Gastrocnemius medialis (tissue), 4 donors: ENCODE data around the gene ATF1.

ENCODE experiments used
- POLR2A ChIP-seq, 2 donors: fragments of 450-650 bp; IDR thresholded peaks; one replicate each; pipeline ENCODE4 v1.6.1; 2017; ENCODE audit warnings: antibody characterized with exemption in 2 of 2, mild to moderate bottlenecking in 2 of 2, moderate library complexity in 2 of 2
- TF ChIP-seq, protein P1 (sequence below), 5 experiments: fragments of 450-650 bp in 3 of 5; fragments of 200-600 bp in 2 of 5; sonication (generic) in 2 of 5; IDR thresholded peaks in 4 of 5; conservative IDR thresholded peaks in 1 of 5; 1 replicate in 4 of 5; 2 replicates in 1 of 5; pipeline ENCODE4 v1.5.1; 2016 to 2019; ENCODE audit warnings: antibody characterized with exemption in 5 of 5, mild to moderate bottlenecking in 3 of 5, moderate library complexity in 3 of 5

DNA sequence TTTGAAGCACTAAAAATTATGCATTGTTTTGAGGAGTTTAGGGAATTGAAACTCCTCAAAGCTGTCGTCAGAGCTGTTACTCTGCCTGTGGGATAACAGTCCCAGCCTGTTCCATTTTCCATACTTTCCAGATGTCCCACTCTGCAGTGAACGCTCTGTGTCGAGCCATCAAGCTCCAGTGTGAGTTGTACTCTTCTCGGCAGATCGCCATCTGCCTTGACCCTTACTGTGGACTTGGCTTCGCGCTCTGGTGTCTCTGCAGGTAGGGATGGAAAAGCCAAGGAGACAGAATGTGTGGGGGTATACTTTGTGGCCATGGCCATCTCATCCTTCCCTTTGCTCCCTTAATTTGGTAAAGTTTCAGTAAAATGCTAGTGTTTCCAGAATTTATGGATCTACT lies 35.5 kb upstream of the ATF1 start:
- TF ChIP-seq, protein P1, sequence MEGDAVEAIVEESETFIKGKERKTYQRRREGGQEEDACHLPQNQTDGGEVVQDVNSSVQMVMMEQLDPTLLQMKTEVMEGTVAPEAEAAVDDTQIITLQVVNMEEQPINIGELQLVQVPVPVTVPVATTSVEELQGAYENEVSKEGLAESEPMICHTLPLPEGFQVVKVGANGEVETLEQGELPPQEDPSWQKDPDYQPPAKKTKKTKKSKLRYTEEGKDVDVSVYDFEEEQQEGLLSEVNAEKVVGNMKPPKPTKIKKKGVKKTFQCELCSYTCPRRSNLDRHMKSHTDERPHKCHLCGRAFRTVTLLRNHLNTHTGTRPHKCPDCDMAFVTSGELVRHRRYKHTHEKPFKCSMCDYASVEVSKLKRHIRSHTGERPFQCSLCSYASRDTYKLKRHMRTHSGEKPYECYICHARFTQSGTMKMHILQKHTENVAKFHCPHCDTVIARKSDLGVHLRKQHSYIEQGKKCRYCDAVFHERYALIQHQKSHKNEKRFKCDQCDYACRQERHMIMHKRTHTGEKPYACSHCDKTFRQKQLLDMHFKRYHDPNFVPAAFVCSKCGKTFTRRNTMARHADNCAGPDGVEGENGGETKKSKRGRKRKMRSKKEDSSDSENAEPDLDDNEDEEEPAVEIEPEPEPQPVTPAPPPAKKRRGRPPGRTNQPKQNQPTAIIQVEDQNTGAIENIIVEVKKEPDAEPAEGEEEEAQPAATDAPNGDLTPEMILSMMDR (IDR thresholded peaks at IDR 0.05 in 4 of 5, conservative IDR thresholded peaks at IDR 0.05 in 1 of 5) = no peak
- no peak for TF ChIP-seq POLR2A (IDR thresholded peaks at IDR 0.05)
